ENCODE measurements around the gene TIAM2. TPM values are rescaled to one million over a fixed set of nuclear protein-coding genes. Genes with fewer than 3 reads are reported as not detected.

TIAM2 gene
- total and polyA plus RNA-seq, 9 of the 15 experiments (the other 6 are each of a cell fraction or from before 2014, with no cell fraction given), result 0.73 to 6.5 (median 4.3) TPM

DNA sequence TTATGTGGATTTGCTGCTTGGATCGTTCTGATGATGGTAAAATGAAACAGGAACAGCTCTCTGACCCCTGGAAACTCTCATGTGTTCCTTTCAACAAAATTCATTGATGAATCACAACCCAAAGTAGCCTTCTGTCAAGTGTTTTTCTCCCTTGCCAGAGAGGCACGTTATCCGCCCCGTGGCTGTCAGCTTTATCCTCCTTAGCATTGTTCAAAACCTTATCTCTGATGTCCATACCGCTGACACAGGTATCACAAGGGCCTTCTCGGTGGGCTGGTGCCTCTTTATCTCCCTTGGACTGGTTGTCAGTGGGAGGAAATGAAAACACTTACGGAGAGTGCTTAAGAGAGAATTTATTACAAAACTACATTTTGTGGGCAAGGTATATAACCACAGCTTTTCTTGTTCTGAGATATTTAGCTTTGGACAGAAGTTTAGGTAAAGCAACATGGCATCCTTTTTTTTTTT lies 84.9 kb downstream of the TIAM2 start (continued):
- TF ChIP-seq, protein P1, sequence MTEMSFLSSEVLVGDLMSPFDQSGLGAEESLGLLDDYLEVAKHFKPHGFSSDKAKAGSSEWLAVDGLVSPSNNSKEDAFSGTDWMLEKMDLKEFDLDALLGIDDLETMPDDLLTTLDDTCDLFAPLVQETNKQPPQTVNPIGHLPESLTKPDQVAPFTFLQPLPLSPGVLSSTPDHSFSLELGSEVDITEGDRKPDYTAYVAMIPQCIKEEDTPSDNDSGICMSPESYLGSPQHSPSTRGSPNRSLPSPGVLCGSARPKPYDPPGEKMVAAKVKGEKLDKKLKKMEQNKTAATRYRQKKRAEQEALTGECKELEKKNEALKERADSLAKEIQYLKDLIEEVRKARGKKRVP (CRISPR knock-in tag; IDR thresholded peaks at IDR 0.05), result peak; percentile 80
- peak; percentile 97 to 98 for TF ChIP-seq KDM1A (IDR thresholded peaks at IDR 0.05)
- TF ChIP-seq, protein P2, sequence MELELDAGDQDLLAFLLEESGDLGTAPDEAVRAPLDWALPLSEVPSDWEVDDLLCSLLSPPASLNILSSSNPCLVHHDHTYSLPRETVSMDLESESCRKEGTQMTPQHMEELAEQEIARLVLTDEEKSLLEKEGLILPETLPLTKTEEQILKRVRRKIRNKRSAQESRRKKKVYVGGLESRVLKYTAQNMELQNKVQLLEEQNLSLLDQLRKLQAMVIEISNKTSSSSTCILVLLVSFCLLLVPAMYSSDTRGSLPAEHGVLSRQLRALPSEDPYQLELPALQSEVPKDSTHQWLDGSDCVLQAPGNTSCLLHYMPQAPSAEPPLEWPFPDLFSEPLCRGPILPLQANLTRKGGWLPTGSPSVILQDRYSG (tag; conservative IDR thresholded peaks at IDR 0.05; ENCODE audit: low read depth), result 0 out of 2 replicates have a peak, but pooled peaks have one; percentile 35
- TF ChIP-seq RCOR1 (IDR thresholded peaks at IDR 0.05; ENCODE audit: borderline replicate concordance in 1 of 2, low read depth in 2 of 2, low read length in 2 of 2), result peak; percentile 93 to 97
- peak; percentile 57 to 80; a peak in 3 of 4 replicates for TF ChIP-seq TBL1XR1 (IDR thresholded peaks at IDR 0.05; ENCODE audit: low read length in 2 of 2)
- no peak for TF ChIP-seq L3MBTL2 (IDR thresholded peaks at IDR 0.05)
- 0 out of 2 replicates have a peak, but pooled peaks have one; percentile 28 for TF ChIP-seq RNF2 (IDR thresholded peaks at IDR 0.05)
- TF ChIP-seq POLR3A (IDR thresholded peaks at IDR 0.05; ENCODE audit: borderline replicate concordance, extremely low read depth, insufficient read depth, insufficient read length), result no peak
- TF ChIP-seq BACH1 (tag; IDR thresholded peaks at IDR 0.05), result no peak
- TF ChIP-seq HDAC3 (IDR thresholded peaks at IDR 0.05; ENCODE audit: borderline replicate concordance, partially characterized antibody), result peak; percentile 89
- TF ChIP-seq CBFB (CRISPR knock-in tag; IDR thresholded peaks at IDR 0.05), result no peak
- TF ChIP-seq, protein P3, sequence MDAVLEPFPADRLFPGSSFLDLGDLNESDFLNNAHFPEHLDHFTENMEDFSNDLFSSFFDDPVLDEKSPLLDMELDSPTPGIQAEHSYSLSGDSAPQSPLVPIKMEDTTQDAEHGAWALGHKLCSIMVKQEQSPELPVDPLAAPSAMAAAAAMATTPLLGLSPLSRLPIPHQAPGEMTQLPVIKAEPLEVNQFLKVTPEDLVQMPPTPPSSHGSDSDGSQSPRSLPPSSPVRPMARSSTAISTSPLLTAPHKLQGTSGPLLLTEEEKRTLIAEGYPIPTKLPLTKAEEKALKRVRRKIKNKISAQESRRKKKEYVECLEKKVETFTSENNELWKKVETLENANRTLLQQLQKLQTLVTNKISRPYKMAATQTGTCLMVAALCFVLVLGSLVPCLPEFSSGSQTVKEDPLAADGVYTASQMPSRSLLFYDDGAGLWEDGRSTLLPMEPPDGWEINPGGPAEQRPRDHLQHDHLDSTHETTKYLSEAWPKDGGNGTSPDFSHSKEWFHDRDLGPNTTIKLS (IDR thresholded peaks at IDR 0.05; ENCODE audit: borderline replicate concordance, low read depth), result no peak
- peak in 1 of 2 experiments; percentile 43; a peak in 2 of 4 replicates for TF ChIP-seq FOXA3 (CRISPR knock-in tag; conservative IDR thresholded peaks at IDR 0.05 in 1 of 2, IDR thresholded peaks at IDR 0.05 in 1 of 2)
- TF ChIP-seq MEF2A (IDR thresholded peaks at IDR 0.05; ENCODE audit: control insufficient read depth, low read depth, low read length), result no peak
- TF ChIP-seq TOE1 (IDR thresholded peaks at IDR 0.05; ENCODE audit: borderline replicate concordance), result peak; percentile 71; the same call in 1 of the 2 replicates
- no peak for TF ChIP-seq TOE1 (CRISPR knock-in tag; IDR thresholded peaks at IDR 0.05; ENCODE audit: borderline replicate concordance, low read depth)
- peak; percentile 98 for TF ChIP-seq ARID1B (IDR thresholded peaks at IDR 0.05)
- TF ChIP-seq KLF6 (CRISPR knock-in tag; IDR thresholded peaks at IDR 0.05; ENCODE audit: borderline replicate concordance), result 0 out of 2 replicates have a peak, but pooled peaks have one; percentile 44
- 0 out of 2 replicates have a peak, but pooled peaks have one; percentile 68 for TF ChIP-seq RUNX1 (IDR thresholded peaks at IDR 0.05; ENCODE audit: low read depth)
- TF ChIP-seq ILK (tag; IDR thresholded peaks at IDR 0.05; ENCODE audit: borderline replicate concordance, low read depth), result no peak
- TF ChIP-seq CC2D1A (IDR thresholded peaks at IDR 0.05), result peak; percentile 83; the same call in 1 of the 2 replicates
- no peak for TF ChIP-seq CHCHD3 (CRISPR knock-in tag; IDR thresholded peaks at IDR 0.05)
- TF ChIP-seq RBFOX2 (IDR thresholded peaks at IDR 0.05; ENCODE audit: low read depth, low read length), result no peak
- peak; percentile 38; the same call in 1 of the 2 replicates for TF ChIP-seq CREM (IDR thresholded peaks at IDR 0.05; ENCODE audit: low read depth)
- TF ChIP-seq HDAC1 (IDR thresholded peaks at IDR 0.05), result peak; percentile 81 to 95; a peak in 3 of 4 replicates
- TF ChIP-seq ESRRA (IDR thresholded peaks at IDR 0.05; ENCODE audit: borderline replicate concordance, low read depth), result peak; percentile 55; the same call in 1 of the 2 replicates
- TF ChIP-seq ZNF175 (CRISPR knock-in tag; IDR thresholded peaks at IDR 0.05; ENCODE audit: low read depth), result peak; percentile 34; the same call in 1 of the 2 replicates

Measured in K562 (cell line).